HG02588 (cell line): ENCODE measurements around the gene CDC42EP1.
"Not testable (repeated sequence)": the region's sequence is repeated elsewhere in the genome, so short reads cannot be mapped to it uniquely, and the experiment has no call there.

Source experiments
- ATAC-seq: cut with Tn5 transposase; IDR thresholded peaks from one replicate; pipeline ENCODE4 v1.9.1; 2021; ENCODE audit warnings: mild to moderate bottlenecking, moderate library complexity; ENCODE audit not compliant: unreplicated experiment

CDC42EP1 gene, protein sequence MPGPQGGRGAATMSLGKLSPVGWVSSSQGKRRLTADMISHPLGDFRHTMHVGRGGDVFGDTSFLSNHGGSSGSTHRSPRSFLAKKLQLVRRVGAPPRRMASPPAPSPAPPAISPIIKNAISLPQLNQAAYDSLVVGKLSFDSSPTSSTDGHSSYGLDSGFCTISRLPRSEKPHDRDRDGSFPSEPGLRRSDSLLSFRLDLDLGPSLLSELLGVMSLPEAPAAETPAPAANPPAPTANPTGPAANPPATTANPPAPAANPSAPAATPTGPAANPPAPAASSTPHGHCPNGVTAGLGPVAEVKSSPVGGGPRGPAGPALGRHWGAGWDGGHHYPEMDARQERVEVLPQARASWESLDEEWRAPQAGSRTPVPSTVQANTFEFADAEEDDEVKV

DNA sequence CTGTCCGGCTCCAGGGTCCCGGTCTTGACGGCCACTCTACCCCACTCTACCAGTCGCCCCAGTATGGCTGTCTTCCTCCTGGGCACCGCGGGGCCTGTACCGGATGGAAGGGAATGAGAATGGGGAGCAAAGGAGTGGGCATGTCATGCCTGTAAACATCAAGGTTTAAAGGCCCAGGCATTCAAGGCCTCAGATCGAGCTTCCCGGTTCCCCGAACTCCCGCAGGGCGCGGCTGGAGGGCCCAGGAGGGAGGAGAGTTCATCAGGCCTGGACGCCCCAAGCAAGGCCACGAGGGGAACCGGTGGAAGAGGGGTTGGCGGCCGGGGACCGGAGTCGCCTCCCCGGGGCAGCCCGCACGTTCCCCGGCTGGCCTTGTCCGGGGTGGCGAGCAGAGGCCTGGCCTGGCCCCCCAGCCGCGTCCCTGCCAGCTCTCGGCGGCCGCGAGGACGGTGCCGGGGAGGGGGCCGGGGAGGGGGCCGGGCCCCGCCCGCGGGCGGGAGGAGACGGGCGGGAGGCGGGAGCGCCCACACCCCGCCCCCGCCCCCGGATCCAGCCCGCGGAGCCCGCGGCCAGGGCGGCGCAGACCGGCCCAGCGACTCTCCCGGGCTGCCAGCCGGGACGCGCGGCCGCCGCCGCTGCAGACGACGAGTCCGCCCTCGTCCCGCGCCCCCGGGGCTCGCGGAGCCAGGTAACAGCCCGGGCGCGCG lies at the start of gene CDC42EP1:
TSS of gene CDC42EP1 (plus strand) at position 580 of the 707 bp plus-strand sequence. CDS start 5,870 bp downstream, outside the sequence.
- no peak for ATAC-seq

DNA sequence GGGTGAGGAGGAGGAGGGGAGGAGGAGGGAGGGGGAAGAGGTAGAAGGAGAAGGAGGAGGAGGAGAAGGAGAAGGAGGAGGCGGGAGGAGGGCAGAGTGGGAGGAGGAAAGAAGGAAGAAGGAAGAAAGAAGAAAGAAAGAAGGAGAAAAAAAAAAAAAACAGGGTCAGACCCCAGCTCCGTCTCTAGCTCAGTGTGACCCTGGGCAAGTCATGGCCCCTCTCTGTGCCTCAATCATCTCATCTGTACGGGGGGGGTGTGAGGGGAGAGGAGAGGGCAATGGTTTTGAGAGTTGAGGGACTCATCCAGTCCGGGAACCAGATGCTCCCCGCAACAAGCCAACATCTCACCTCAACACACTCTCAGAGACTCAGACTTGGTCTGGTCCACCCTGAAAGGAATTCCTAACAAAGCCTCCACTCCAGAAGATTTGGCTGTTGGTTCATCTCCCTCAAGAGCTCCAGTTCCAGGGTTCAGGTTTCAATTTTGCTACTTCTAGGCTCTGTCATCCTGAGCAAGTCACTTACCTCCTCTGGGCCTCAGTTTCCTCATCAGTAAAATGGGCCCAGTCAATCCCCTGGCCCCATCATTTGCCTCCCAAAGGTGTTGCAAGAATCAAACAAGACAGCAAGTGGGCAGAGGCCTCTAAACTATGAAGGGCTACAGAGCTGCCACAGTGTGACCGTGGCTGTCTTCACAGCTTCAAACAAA lies 48.7 kb upstream of the CDC42EP1 start:
- ATAC-seq, result no peak

DNA sequence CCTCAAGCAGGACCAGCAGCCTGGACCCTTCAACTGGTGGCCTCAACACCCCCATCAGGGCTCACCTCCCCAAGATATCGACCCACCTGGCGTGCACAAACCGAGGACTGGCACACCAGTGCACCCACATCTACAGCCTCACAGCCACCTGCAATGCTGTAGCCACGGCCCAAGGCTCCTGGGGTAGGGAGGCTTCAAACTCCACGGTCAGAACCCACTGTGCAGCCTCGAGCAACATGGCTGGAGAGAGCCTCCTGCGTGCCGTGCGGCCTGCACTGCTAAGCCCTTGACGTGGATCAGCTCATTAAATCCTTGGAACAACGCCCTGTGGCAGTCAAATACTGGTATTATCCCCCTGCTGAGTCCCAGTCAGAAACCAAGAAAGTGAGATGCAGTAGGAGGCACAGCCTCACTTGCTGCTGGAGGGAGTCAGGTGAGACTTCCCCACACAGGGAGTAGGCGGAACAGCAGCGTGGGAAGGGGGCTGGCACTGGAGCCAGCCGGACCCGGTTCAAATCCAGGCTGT lies 45.7 kb upstream of the CDC42EP1 start:
- no peak for ATAC-seq

DNA sequence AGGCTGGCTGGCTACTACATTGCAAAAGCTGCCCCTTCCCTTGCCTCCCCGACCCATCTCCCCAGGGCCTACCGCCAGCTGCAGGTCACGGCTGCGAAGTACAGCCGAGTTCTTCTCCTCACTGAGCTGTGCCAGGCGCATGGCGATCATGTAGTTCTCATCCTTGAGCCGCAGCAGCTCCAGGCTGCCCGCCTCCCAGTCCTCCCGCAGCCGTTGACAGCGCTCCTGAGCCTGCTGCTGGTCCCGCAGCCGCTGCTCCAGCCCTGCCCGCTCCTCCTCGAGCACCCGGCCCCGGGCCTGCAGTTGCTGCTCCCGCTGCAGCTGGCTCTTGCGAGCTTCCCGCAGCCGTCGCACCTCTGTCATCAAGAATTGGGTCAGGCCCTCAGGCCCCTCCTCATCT lies 44.4 kb upstream of the CDC42EP1 start:
- ATAC-seq, result no peak

DNA sequence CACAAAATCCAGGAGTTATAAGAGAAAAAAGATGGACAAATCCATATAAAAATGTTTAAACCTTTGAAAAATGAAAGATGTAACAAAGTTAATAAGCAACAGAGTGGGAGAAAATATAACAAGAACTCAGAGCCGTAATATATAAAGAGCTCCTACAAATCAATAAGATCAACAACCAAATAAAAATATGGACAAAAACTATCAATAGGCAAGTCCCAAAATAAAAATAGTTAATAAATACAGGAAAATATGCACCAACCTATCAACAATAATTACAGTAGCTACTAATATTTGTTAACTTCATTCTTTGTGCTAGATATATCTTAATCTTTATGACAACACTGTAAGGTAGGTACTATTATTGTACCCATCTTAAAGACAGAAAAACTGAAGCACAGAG lies 43.8 kb upstream of the CDC42EP1 start:
- ATAC-seq, result no peak

DNA sequence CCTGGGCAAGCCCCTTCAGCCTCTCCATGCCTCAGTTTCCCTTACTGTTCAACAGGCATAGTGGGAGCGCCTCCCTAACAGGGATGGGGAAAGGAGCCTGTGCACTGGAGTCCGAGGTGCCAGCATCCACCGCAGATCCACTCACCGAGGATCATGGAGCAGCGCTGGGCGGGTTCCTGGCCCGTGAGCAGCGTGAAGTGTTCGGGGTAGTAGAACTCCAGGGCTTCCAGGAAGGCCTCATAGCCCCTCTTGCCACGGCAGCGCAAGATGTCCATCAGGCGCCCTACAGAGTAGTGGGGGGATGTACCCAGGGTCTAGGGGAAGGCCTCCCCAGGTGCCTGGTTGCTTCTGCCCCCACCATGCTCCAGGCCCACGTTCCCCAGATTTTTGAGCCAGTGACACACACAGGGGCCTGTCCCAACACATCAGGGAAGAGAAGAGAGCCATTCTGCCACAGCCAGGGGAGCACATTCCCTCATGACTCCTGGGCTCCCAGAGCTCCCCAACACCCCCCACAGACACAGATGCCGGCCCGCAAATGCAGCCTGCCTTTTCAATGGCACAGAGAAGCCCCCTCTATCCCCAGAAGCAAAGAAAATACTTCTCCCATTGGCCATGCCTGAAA lies 42.3 kb upstream of the CDC42EP1 start:
- ATAC-seq, result no peak

DNA sequence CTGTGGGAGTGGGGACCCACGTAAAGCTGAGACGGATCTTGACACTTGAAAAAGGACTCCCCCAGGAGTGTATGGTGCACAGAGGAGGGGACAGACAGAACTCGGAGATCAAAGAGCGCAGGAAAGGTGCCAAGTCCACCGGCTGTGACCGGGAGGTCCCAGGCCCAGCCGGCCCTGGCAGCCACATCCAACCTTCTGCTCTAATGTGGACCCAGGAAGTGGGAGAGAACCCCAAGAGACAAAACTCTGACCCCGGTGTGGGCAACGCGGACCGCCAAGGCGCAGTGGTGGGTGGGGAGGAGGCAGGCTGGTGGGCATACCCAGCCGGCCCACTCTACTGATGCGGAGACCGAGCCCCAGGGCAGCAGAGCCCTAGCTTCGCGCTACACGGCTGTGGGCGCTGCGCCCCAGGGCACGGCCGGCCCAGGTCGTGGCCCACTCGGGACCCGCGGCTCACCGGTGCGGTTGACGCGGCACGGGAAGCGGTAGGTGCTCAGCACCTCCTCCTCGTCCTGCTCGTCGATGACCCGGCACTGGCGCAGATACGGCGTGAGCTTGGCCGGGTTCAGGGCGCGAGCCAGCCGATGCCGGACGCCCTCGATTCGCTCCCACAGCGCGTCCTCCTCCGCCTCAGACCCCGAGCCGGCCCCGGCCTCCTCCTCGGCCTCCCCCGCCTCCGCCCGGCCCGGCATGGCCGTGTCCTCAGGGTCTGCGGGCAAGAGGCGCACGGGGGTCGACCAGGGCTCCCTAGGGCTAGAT lies 41.6 kb upstream of the CDC42EP1 start:
- no peak for ATAC-seq

DNA sequence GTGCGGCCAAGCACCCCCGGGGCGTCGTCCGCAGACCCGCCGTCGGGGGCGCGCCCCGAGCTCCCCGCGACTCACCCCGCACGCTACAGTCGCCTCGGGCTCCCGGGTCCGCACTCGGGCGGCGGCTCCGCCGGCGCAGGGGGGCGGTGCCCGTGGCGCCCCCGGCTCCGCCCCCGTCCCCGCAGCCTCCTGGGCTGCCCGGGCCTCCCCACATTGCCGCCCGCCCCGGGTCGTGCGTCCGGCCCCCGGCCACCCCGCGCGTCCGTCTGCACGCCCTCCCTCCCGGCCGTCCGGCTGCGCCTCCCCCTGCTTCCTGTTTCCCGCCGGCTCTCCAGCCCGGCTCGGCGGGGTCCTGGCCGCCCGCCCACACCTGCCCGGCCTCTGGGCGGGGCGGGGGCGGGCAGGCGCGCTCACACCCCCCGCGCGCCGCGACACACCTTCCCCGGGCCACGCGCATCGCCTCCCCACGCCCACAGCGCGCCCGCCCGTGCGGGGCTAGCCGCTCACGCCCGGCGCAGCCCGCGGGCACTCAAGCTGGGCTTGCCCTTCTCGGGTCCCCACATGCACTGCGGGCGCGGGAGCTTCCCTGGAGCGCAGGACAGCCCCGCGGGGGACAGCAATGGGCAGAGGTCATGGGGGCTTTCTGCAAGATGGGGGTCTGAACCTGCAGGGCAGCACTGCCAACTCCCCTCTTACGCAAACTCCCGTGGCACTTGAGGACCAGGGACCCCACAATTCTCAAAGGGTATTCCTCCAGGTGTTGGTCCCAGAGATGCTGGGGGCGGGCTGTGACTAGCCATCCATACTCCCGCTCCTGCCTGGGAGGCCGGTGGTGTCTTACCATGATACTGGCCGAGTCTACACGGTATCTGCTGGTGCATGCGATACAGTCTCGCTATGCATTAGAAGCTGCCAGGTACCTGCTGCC lies 40.7 kb upstream of the CDC42EP1 start, which contains the start of gene CARD10:
TSS of gene CARD10 (minus strand) at position 148 of the 928 bp plus-strand sequence. CDS start 215 bp downstream, outside the sequence.
- ATAC-seq, result no peak

DNA sequence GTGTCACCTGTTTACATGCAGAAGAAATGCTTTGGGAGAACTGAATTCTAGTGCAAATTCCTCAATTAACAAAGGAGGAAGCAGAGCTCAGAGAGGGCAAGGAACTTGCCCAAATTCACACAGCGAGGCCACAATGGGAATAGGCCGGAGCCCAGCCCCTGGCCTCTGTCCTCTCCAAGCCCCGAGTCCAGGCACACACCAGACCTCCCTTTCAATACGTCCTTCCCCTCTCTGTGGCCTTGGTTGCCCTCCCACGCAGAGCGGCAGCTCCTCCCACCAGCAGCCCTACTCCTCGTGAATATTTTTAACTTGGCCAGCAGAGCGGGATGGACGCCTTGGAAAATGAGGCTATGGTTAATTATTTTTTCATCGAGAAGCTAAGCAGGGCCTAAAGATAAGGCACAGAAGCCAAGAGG lies 39.5 kb upstream of the CDC42EP1 start:
- ATAC-seq, result no peak

DNA sequence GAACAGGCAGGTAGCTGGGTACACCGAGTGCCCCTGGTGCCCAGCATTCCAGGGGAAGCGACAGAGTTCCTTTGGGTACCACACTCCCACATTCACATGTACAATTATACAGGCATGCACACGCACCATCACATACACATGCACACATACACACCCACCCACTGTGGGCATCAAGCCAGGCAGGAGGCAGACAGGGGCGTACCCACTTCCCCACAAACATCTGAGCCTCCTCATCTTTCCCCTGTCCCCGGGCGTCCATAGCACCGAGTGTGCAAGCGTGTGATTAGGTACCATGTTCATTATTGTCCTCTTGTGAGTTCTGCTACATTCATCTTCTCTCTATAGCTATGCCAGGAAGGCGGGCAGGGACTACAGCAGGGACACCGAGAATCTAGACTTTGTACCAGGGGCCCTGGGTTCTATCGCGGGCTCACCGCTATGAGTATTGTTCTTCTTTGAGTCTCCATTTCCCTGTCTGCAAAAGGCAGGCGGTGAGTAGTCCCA lies 39.0 kb upstream of the CDC42EP1 start:
- no peak for ATAC-seq

DNA sequence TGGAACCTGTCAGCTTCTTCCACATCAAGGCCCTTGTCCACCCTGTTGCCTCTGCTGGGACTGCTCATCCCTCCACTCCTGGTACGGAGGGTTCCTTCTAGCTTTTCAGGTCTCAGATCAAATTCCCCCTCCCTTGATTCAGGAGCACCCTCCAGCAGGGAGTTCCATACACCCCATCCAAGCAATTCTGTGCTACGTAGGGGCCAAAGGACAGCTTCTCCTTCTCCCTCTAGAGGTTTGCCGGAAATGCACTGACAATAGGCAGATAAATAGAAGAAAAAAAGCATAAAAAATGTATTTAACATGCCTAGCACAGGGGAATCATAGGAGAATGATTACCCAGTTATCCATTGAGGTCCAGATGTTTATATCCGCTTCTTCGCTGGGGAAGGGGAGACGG lies 37.8 kb upstream of the CDC42EP1 start:
- no peak for ATAC-seq

DNA sequence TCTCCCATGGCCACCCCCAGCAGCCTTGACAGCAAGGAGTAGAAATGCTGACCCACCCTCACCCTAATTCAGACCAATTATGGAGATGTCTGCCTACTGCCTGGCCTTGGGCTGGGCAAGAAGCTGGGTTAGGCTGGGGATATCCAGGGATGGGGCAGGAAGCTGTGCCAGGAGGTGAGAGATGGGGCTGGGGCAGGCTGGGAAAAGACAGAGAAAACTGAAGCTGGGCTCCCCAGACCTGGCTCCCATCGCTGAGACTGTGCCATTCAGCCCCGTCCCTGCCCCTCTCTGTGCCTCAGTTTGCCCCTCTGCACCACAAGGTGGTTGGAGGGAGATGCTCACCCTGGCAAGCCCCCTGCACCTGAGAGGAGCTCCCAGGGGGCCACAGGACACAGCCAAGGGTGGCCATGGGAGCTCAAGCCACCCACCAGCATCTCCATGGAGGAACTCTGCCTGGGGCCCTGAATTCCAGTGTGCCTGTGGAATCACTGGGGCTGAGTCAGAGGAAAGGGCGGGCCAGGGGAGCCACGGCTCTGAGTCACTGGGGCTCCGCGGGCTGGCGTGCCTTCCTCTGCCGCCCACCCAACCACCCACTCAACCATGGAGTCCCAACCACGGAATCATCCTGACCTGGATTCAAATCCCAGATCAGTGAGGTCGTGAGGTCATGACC lies 35.1 kb upstream of the CDC42EP1 start:
- no peak for ATAC-seq

DNA sequence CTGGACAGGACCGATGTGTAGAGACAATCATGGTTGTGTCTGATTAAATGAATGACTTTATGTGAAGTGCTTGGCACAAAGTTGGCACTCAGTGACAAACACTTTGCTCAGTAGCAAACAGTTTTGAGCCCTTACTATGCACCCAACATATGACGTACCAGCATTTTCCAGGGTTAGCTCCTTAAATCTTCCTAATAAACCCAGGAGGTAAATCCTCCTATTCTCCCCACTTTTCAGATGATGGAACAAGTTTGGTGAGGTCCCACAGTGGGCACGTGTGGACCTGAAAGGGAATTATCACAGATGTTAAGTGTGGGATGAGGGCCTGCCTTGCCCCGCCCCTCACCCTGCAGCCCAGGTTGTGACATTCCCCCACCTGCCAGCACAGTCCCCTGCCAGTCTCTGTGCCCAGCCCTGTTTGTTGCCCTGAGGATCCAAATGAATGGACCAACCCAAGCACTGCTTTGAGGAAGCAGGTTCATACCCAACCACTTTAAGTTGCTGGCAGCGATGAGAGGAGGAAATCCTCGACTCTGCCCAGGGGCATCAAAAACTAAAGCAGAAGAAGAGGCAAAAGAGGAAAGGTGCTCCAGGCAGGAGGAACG lies 34.4 kb upstream of the CDC42EP1 start:
- ATAC-seq, result no peak

DNA sequence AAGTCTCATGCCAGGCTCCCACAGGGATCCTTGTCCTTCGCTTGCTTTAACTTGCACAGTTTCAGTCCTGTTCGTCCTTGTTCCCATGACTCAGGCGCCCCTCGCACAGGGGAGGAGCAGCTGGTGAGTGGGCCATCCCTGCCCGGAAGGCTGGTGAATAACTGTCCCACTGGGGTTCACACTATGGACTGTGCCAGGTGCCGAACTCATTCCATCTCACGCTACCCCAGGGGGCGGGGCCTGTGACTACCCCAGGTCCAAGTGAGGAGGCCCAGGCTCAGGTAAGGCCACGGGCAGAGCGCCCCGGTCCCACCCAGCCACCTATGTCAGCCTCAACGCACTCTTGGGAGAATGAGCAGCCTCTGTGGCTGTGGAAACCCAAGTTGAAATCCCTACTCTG lies 33.9 kb upstream of the CDC42EP1 start:
- no peak for ATAC-seq

DNA sequence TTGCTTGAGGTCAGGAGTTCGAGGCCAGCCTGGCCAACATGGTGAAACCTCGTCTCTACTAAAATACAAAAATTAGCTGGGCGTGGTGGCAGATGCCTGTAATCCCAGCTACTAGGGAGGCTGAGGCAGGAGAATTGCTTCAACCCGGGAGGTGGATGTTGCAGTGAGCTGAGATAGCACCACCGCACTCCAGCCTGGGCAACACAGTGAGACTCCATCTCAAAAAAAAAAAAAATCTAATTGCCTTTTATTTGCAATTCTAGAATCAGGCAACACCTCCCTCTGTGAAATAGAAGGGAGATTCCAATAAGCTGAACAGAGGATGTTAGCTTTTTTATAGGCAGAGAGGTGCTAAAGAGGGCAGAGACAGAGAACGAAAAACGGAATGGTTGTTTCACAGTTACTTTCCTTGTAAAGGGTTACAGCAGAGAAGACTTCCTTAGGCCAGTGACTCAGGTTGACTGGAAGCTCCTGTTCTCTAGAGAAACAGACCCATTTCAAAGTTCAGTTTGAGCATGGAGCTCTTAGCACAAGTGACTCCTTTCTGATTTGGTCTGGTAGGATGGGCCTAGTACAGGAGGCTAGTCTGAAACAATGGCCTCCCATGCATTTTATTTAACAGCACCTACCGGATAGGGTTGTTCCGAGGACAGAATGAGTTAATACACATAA lies 33.1 kb upstream of the CDC42EP1 start:
- not testable (repeated sequence) for ATAC-seq

DNA sequence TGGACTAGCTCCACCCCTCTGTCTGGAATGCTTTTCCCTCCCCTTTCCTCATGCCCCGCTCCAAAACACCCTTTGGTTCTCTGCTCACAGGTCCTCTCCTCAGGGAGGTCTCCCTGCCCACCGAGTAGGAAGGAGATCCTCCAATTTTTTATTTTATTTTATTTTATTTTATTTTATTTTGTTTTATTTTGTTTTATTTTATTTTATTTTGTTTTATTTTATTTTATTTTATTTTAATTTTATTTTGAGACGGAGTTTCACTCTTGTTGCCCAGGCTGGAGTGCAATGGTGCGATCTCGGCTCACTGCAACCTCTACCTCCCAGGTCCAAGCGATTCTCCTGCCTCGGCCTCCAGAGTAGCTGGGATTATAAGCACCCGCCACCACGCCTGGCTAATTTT lies 32.3 kb upstream of the CDC42EP1 start:
- ATAC-seq, result not testable (repeated sequence)

DNA sequence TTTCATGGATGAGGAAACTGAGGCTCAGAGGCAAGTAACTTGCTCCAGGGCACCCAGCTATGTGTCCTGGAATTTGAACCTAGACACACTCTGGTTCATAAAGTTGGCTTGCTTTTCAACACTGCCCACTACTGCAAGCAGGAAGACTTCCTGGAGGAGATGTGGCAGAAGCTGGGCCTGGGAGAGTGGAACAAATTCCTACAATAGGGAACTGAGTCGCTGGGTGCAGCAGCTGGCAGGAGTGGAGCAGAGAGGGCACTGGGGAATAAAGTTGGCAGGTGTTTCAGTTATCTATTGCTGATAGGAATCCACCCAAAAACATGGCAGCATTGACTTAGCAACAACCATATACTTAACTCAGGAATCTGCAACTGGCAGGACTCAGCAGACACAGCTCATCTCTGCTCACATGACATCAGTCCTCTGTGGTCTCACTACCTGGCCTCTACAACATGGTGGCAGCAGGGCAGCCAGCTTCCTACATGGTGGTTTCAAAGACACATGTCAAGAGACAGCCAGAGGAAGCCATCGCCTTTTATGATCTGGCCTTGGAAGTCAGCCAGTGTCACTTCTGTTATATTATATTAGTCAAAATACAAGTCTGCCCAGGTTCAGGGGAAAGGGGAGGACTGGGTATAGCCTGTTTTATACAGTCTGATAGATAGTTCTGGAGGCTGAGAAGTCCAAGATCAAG lies 30.5 kb upstream of the CDC42EP1 start:
- ATAC-seq, result no peak
